Right lobe of liver (tissue), 6 donors: ENCODE data around the gene ACOT7. TPM values are rescaled to one million over a fixed set of nuclear protein-coding genes. Genes with fewer than 3 reads are reported as not detected.

Experiments
- ATAC-seq, 4 donors: fragments of 200-7000 bp; cut with Tn5 transposase; one replicate each; pipeline ENCODE4 v1.9.1; 2020; ENCODE audit warnings: mild to moderate bottlenecking in 4 of 4, moderate library complexity in 4 of 4
- DNase-seq, 3 donors: peaks; one replicate each; pipeline ENCODE4 v3.0.0-alpha.2; 2020
- H3K27ac ChIP-seq, 3 donors: fragments of 200-600 bp; one replicate each; pipeline ENCODE4 v1.8.0; 2022
- H3K27me3 ChIP-seq, 2 donors: fragments of 200-600 bp; one replicate each; pipeline ENCODE4 v1.8.0; 2022
- H3K36me3 ChIP-seq, 4 donors: fragments of 200-600 bp; sonication (generic) in 1 of 4; one replicate each; pipeline versions ENCODE4 v1.5.1 to v1.8.0; 2017 to 2022; ENCODE audit warnings: control low read depth in 1 of 4
- H3K4me1 ChIP-seq, 4 donors: fragments of 200-600 bp; sonication (generic) in 1 of 4; one replicate each; pipeline versions ENCODE4 v1.5.1 to v1.8.0; 2017 to 2022; ENCODE audit warnings: control low read depth in 1 of 4
- H3K4me3 ChIP-seq, 3 donors: fragments of 200-600 bp; one replicate each; pipeline ENCODE4 v1.8.0; 2022
- H3K9me3 ChIP-seq, 4 donors: fragments of 200-600 bp; sonication (generic) in 1 of 4; one replicate each; pipeline versions ENCODE4 v1.5.1 to v1.8.0; 2017 to 2022; ENCODE audit warnings: control low read depth in 1 of 4
- CTCF ChIP-seq, 4 donors: fragments of 200-600 bp in 3 of 4; fragments of 450-650 bp in 1 of 4; IDR thresholded peaks; one replicate each; pipeline versions ENCODE4 v1.5.1 to v1.8.0; 2016 to 2022; ENCODE audit warnings: antibody characterized with exemption in 4 of 4, mild to moderate bottlenecking in 2 of 4
- POLR2A ChIP-seq: fragments of 450-650 bp; IDR thresholded peaks from one replicate; pipeline ENCODE4 v1.6.1; 2017; ENCODE audit warnings: antibody characterized with exemption, mild to moderate bottlenecking
- WGBS: methylation state at CpG from one replicate; pipeline ENCODE4 v1.1.6; 2018; ENCODE audit warnings: low coverage, low lambda C conversion rate; ENCODE audit not compliant: insufficient coverage; ENCODE audit errors: missing lambda C conversion rate; 5-methylcytosine and 5-hydroxymethylcytosine counted together
- intact Hi-C, 2 donors: fragments of 100-400 bp; cut with DNase I; formaldehyde crosslinking; loops; one replicate each; pipeline versions ENCODE4 v1.11.2 to v1.14.1; 2022
- total RNA-seq, 6 experiments: library from RNA; depleted of rRNA in 2 of 6; stranded (reverse); fragments of >200 nt in 2 of 6; fragmentation: NEBNext Ultra II Directional in 3 of 6; extraction: Animal tissue kit (Norgen Biotek cat#: 25700) in 3 of 6; gene quantifications; one replicate each; pipeline versions ENCODE4 v1.1.0 to v1.2.4, GENCODE V29; 2016 to 2023
- donor health status: DM: no; HTN: yes; CAD: no.
- donor health status: DM: no; HTN: no; CAD: no.
- donor health status: DM: no; HTN: no; CAD: no.
- donor health status: DM: no; HTN: yes; CAD: no.
- donor health status: DM: no; HTN: yes; CAD: no.

Gene ACOT7
- total RNA-seq, 6 experiments from 2014 or later: 10.8 to 19.7 (median 14.1) TPM

- DNase-seq: no peak
Observed at GRCh38 chr1:6262555-6263420, 130.8 kb downstream of the ACOT7 start.

GRCh38 chr1:6261615-6261995 lies 132.0 kb downstream of the ACOT7 start:
- Histone ChIP-seq H3K9me3 (no peaks in the 10 kb centered on the region), H3K36me3 (no peaks in the 10 kb centered on the region), H3K27ac (no peak overlapping the region), H3K4me1 (peaks cover 0 to 12% (median 5%) of the 10 kb centered on the region in 4 donors), H3K27me3 (no peaks in the 10 kb centered on the region), H3K4me3 (peak overlapping the region in 2 of 3 donors; percentile 40 to 71)
- no peak for ATAC-seq
- intact Hi-C loops: no loop called here
- no peak for TF ChIP-seq CTCF (IDR thresholded peaks at IDR 0.05)
- 32% methylated on average over 5 of the region's 15 CpGs for WGBS
- DNase-seq: no peak

More at GRCh38 chr1:6262555-6263420, 130.8 kb downstream of the ACOT7 start:
- Histone ChIP-seq H3K27ac (no peak overlapping the region), H3K4me1 (peaks cover 0 to 12% (median 5%) of the 10 kb centered on the region in 4 donors), H3K36me3 (no peaks in the 10 kb centered on the region), H3K9me3 (no peaks in the 10 kb centered on the region), H3K27me3 (no peaks in the 10 kb centered on the region), H3K4me3 (no peak overlapping the region)
- intact Hi-C loops: no loop called here
- TF ChIP-seq POLR2A: no peak
- no peak for TF ChIP-seq CTCF (IDR thresholded peaks at IDR 0.05)
- WGBS: 85% methylated on average over 5 of the region's 25 CpGs
- no peak for ATAC-seq

GRCh38 chr1:6260961-6261614 lies 132.5 kb downstream of the ACOT7 start, which contains the start of gene GPR153:
Gene GPR153, minus strand, starts transcription at chr1:6261098. Its CDS starts 6,193 bp downstream, at chr1:6254905.
- Histone ChIP-seq H3K36me3 (no peaks in the 10 kb centered on the region), H3K4me1 (peaks cover 0 to 12% (median 5%) of the 10 kb centered on the region in 4 donors), H3K4me3 (peak within 1 kb of the TSS; percentile 42 to 73 (median 71)), H3K27me3 (no peaks in the 10 kb centered on the region), H3K27ac (peak within 1 kb of the TSS in 2 of 3 donors; percentile 51 to 75), H3K9me3 (no peaks in the 10 kb centered on the region)
- DNase-seq (peak in 2 of 3 donors; percentile 56 to 70), ATAC-seq (peak; percentile 59 to 73 (median 65))
- WGBS: 4% methylated on average over 4 of the region's 78 CpGs
- no peak for TF ChIP-seq POLR2A
- TF ChIP-seq CTCF (IDR thresholded peaks at IDR 0.05): no peak
- intact Hi-C loops: no loop called here

- WGBS: no CpG with 5 or more reads among the region's 61 CpGs
Observed at GRCh38 chr1:6260433-6260934, 133.1 kb downstream of the ACOT7 start.

More at GRCh38 chr1:6260433-6260934, 133.1 kb downstream of the ACOT7 start:
- H3K4me3 ChIP-seq: peak overlapping the region; percentile 42 to 73 (median 71)
- no peak for TF ChIP-seq CTCF (IDR thresholded peaks at IDR 0.05)
- TF ChIP-seq POLR2A: no peak
- no peaks in the 10 kb centered on the region for H3K9me3 ChIP-seq
- DNase-seq: peak in 1 of 3 donors; percentile 66
- no peaks in the 10 kb centered on the region for H3K27me3 ChIP-seq
- H3K4me1 ChIP-seq: peaks cover 0 to 12% (median 5%) of the 10 kb centered on the region in 4 donors
- intact Hi-C loops: no loop called here
- ATAC-seq: peak in 3 of 4 donors; percentile 6 to 8 (median 8)
- no peak overlapping the region for H3K27ac ChIP-seq
- no peaks in the 10 kb centered on the region for H3K36me3 ChIP-seq
